GM19328 (cell line): ENCODE results near the gene CTDSPL.

Experiments used
- ATAC-seq: cut with Tn5 transposase; IDR thresholded peaks from one replicate; pipeline ENCODE4 v1.9.1; 2021; ENCODE audit warnings: mild to moderate bottlenecking, moderate library complexity; ENCODE audit not compliant: unreplicated experiment

CTDSPL gene

GRCh38 chr3:37912052-37912733, 50.5 kb downstream of the CTDSPL start:
- no peak for ATAC-seq

DNA sequence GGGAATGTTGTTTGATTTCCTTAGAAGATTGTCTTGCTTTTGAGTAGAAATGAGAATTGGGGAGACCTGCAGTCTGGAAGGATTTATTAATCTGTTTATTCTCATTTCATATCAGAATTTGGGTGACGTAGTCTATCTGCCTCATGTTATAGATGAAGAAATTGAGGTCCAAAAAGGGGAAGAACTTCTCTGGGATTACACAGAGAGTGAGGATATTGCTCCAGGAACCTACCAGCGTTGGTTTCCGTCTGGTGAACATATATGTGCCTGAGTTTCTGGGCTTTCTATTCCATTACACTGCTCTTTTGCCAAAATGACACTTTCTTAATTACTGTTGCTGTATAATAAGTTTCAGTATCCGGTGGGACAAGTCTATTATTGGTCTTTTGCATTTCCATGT, 51.8 kb downstream of the CTDSPL start:
- ATAC-seq: no peak

DNA sequence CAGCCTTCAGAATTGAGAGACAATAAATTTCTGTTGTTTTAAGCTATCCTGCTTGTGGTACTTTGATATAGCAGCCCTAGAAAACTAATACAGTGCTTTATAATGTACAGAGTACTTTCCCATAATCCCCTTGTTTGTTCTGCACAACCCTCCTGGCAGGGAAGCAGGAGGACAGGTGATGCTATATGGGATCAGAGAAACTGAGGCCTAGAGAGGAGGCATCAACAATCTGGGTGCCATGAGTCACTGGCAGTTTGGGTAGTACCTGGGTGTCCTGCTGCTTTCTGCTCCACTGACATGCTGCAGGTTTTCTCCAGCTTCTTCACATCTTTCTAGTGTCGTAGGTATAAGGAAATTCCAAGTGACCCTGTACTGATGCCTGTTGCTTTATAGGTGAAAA, 55.0 kb downstream of the CTDSPL start:
- ATAC-seq: no peak

- no peak for ATAC-seq
These were observed 56.9 kb downstream of the CTDSPL start for GRCh38 chr3:37918627-37919026.

DNA sequence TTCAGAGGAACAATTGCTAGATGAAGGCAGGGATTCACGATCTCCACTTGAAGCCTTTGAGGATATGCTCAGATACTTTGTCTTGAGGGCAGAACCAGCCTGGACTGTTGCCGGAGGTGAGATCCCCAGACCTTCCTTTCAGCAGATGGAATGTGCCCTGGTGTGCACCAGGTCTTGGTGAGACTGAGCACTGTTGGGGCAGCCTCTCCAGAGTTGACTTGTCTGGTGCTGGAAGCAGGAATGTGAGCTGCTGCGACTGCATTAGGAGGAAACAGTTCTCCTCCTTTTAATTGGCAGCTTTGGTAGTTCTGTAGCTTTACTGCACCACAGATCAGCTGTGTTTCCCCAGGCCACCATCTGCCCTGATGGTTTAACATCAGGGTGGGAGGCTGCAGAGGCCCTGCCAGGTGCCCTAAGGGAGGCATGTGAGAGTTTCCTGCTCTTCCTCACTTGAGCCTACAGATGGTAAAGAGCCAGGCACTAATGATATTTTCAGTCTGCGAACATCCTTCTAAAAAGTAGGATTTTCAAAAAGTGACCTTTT, 58.5 kb downstream of the CTDSPL start:
- ATAC-seq: no peak

DNA sequence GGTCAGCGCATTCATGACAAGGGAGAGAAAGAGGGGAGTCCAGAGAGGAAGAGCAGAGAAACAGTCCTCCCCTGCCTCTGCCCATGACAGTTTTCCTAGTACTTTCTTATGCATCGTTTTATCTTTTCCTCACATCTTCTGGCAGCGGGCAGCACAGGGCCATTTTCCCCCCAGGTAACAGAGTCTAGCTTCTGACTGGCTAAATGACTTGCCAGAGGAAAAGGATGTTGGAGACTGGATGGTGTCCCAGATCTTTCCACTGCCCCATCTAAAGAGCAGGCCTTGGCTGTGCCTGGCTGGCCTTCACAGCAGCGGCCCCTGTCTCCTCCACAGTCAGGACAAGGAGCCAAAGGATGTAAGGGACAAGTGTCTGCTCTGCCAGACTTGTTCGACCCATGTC, 59.3 kb downstream of the CTDSPL start:
- ATAC-seq: no peak

GRCh38 chr3:37922721-37923568, 61.3 kb downstream of the CTDSPL start:
- no peak for ATAC-seq

- ATAC-seq: no peak
These were observed 61.9 kb downstream of the CTDSPL start for GRCh38 chr3:37923569-37924040.

DNA sequence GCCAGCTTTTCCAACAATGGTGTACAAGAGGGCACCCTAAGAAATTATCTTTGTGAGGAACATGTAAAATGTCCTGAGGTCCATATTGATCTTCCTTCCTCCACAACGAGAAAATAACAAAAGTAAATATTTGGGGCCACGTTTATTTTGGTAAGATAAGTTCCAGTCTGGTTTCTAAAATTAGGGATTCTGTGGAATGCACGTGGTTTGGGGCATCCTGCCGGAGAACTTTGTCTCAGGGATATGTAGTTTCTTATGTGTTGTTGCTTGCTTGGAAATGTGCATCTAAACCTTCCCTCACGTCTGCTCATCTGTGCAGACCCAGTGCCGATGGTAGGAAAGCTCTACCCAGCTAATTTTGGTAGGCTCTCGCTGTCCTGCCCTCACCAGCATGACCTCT, 62.8 kb downstream of the CTDSPL start:
- ATAC-seq: no peak

- no peak for ATAC-seq
These were observed 63.5 kb downstream of the CTDSPL start for GRCh38 chr3:37925157-37925556.

DNA sequence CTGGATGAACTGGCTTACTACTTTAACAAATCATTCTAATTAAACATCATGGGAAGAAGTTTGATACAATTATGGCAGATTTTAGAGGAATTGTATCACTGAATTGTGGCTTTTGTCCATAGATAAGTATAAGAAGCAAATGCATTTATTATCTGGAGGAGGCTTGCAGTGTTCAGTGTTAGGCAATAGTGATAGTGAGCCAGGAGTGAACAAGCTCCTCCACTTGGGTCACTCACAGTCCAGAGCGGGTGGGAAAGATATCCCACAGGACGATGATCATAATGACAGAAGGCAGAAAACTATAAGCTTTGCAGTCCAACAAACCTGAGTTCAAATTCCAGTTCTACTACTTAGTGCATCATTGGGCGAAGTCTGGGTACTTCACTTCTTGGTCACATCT, 64.9 kb downstream of the CTDSPL start:
- no peak for ATAC-seq

GRCh38 chr3:37930495-37930894, 68.8 kb downstream of the CTDSPL start:
- ATAC-seq: no peak

GRCh38 chr3:37932505-37932904, 70.8 kb downstream of the CTDSPL start:
- no peak for ATAC-seq

DNA sequence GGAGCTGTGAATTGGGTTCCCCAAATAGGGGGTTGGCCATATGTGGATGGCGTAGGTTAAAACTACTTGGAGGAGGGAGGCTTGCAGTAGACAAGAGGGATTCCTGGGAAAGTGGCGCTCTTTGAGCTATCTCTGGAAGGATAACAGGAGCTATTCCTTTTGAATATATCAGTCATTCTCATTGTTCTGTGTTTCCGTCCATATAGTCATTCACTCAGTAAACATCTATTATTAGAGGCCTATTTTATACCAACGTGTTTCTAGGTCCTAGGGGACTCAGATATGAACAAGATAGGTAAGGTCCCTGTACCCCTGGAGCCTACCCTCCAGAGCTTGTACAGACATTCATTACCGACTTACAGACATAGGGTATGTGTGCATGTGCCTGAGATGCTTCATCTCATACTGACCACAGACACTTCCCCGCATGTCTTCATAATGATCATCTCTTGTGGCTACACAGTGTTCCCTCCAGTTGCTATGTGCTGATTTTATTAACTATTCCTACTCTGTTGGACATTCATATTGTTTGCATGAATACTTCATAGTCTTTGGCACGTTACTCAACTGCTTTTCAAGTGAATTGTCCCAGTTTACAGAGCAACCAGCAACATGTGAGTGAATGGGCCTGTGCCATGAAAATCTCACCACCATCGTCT, 73.1 kb downstream of the CTDSPL start:
- ATAC-seq: no peak

DNA sequence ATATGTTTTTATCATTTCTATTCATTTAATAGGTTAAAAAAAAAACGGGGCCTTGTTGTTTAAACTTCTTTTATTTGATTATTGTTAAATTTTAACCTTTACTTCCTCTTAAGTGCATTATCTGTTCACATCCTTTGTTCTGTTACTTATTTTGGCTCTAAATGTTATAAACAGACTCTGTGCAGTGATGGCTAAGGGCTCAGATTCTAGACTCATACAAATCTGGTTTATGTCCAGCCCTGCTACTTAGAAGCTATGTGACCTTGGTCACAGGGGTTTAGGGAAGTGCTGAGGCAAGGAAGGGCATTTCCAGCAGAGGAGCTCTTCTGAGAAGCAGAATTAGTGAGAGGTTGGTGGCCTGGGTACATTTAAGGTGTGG, 73.6 kb downstream of the CTDSPL start:
- ATAC-seq: no peak

- ATAC-seq: no peak
These were observed 74.3 kb downstream of the CTDSPL start for GRCh38 chr3:37935756-37936666.

DNA sequence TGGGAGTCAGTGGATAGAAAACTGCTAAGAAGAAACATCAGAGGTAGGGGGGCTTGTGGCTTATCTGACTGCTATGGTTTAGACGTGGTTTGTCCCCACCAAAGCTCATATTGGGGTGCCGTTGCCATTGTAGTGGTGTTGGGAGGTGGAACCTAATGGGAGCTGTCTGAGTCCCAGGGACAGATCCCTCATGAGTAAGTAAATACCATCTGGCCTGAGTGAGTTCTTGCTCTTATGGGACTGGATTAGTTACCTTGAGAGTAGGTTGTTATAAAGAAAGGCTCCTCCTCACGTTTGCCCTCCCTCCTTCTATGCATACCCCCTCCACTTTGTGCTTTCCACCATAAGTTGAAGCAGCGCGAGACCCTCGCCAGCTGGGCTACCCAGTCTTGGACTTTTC, 75.5 kb downstream of the CTDSPL start:
- no peak for ATAC-seq

DNA sequence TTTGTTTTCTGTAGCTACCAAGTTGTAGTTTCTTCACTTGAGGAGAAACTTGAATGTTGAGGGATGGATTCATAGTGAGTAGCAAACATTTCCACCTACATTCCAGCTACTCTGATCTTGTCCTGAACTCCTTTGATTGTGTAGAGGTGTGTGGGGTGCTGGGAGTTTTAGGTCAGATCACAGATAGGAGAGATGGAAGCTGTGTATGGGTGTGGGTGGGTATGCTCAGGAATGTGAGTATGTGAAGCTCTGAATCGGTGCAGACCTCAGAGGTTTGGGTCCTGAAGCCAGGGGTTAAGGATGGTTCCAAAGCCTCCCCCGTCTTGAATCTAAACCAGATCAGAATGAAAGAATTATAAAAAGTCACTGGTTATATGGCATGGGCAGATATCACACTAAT, 76.3 kb downstream of the CTDSPL start:
- ATAC-seq: no peak

DNA sequence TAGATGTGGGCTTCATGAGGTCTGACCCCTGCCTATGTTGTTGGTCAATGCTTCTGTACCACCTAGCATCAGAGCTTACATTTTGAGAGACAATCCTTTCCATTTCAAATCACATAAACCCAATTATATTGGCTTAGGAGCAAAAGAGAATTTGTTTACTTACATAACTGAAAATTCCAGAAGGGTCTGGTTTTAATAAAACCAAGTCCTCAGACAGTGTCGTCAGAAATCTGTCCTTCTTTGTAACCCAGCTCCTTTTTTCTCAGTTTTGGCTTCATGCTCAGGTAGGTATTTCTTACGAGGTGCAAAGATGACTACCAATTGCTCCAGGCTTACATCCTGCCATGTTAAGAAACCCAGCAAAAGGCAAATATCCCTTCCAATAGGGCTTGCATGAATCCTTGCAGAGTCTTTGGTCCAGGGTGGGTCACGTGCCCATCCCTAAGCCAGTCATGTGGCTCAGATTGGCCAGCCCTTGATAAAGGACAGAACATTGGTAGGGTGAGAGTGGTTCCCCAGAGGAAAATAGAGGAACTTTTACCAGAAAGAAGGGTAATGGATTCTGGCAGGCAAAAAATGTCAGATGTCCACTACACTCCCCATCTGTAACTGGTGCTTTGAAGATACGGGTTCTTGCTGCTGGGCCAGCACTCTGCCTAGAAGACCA, 78.7 kb downstream of the CTDSPL start:
- no peak for ATAC-seq
